NCI-H1417 (cell line): Measurements from ENCODE around the gene SCAMP4.
"Not testable (repeated sequence)": the region's sequence is repeated elsewhere in the genome, so short reads cannot be mapped to it uniquely, and the experiment has no call there.

Experiments
- DNase-seq, 3 experiments: peaks; one replicate each; lab custom pipeline; 2025; lab: John Stamatoyannopoulos, UW

The SCAMP4 gene

GRCh38 chr19:1882786-1883692 lies 22.2 kb upstream of the SCAMP4 start:
- DNase-seq, result no peak

- no peak for DNase-seq
Measured at GRCh38 chr19:1883784-1884183, 21.4 kb upstream of the SCAMP4 start.

- DNase-seq, result no peak
Measured at GRCh38 chr19:1884291-1884718, 20.9 kb upstream of the SCAMP4 start.

GRCh38 chr19:1884719-1885334 lies 20.4 kb upstream of the SCAMP4 start:
- peak in 2 of 3 experiments; percentile 17 to 24 for DNase-seq

GRCh38 chr19:1885398-1886119 lies 19.6 kb upstream of the SCAMP4 start, which contains the start of gene ABHD17A:
TSS of gene ABHD17A (minus strand) at chr19:1885496. CDS start at chr19:1881566, 3,930 bp downstream.
- peak; percentile 94 to 98 (median 96) for DNase-seq

GRCh38 chr19:1886360-1886759 lies 18.8 kb upstream of the SCAMP4 start:
- not testable (repeated sequence) for DNase-seq

- DNase-seq, result no peak
Measured at GRCh38 chr19:1888385-1888784, 16.8 kb upstream of the SCAMP4 start.

- no peak for DNase-seq
Measured at GRCh38 chr19:1889907-1890306, 15.3 kb upstream of the SCAMP4 start.

GRCh38 chr19:1893791-1894190 lies 11.4 kb upstream of the SCAMP4 start:
- DNase-seq, result peak in 1 of 3 experiments; percentile 55

- DNase-seq, result no peak
Measured at GRCh38 chr19:1896508-1896907, 8.7 kb upstream of the SCAMP4 start.

GRCh38 chr19:1901940-1902404 lies 3.2 kb upstream of the SCAMP4 start:
- DNase-seq, result no peak

GRCh38 chr19:1902923-1903322 lies 2.3 kb upstream of the SCAMP4 start:
- no peak for DNase-seq

GRCh38 chr19:1904860-1905109 lies 414 bp upstream of the SCAMP4 start:
- DNase-seq, result no peak

GRCh38 chr19:1905863-1906375 lies 720 bp downstream of the SCAMP4 start:
- no peak for DNase-seq

- DNase-seq, result no peak
Measured at GRCh38 chr19:1906985-1907562, 1.9 kb downstream of the SCAMP4 start.

- DNase-seq, result no peak
Measured at GRCh38 chr19:1907563-1908363, 2.6 kb downstream of the SCAMP4 start.

GRCh38 chr19:1908364-1908678 lies 3.1 kb downstream of the SCAMP4 start:
- DNase-seq, result no peak

- no peak for DNase-seq
Measured at GRCh38 chr19:1909761-1910080, 4.5 kb downstream of the SCAMP4 start.

- DNase-seq, result no peak
Measured at GRCh38 chr19:1910177-1910576, 5.0 kb downstream of the SCAMP4 start.

GRCh38 chr19:1911098-1911497 lies 5.9 kb downstream of the SCAMP4 start:
- DNase-seq, result no peak

GRCh38 chr19:1911995-1912394 lies 6.8 kb downstream of the SCAMP4 start:
- DNase-seq, result no peak
